Transverse colon (tissue), 4 donors: ENCODE measurements around the gene KYNU.

Experiments
- EP300 ChIP-seq: sonication (generic); formaldehyde crosslinking; IDR thresholded peaks from one replicate; pipeline ENCODE4 v1.6.1; 2017; ENCODE audit warnings: antibody characterized with exemption, low read depth
- POLR2A ChIP-seq: fragments of 450-650 bp; IDR thresholded peaks from one replicate; pipeline ENCODE4 v1.6.1; 2016; ENCODE audit warnings: antibody characterized with exemption, mild to moderate bottlenecking, moderate library complexity
- POLR2AphosphoS5 ChIP-seq, 3 donors: sonication (generic); formaldehyde crosslinking; IDR thresholded peaks; one replicate each; pipeline ENCODE4 v1.6.1; 2016; ENCODE audit warnings: antibody characterized with exemption in 3 of 3
- TF ChIP-seq, protein P1 (sequence below), 5 experiments: fragments of 200-600 bp in 3 of 5; fragments of 450-650 bp in 2 of 5; sonication (generic) in 3 of 5; IDR thresholded peaks; 1 replicate in 2 of 5; 2 replicates in 3 of 5; pipeline ENCODE4 v1.5.1; 2016 to 2017; ENCODE audit warnings: antibody characterized with exemption in 5 of 5, inconsistent platforms in 3 of 5, mild to moderate bottlenecking in 2 of 5, moderate library complexity in 1 of 5

GRCh38 chr2:142993771-142994170, 116.3 kb downstream of the KYNU start:
- TF ChIP-seq, protein P1, sequence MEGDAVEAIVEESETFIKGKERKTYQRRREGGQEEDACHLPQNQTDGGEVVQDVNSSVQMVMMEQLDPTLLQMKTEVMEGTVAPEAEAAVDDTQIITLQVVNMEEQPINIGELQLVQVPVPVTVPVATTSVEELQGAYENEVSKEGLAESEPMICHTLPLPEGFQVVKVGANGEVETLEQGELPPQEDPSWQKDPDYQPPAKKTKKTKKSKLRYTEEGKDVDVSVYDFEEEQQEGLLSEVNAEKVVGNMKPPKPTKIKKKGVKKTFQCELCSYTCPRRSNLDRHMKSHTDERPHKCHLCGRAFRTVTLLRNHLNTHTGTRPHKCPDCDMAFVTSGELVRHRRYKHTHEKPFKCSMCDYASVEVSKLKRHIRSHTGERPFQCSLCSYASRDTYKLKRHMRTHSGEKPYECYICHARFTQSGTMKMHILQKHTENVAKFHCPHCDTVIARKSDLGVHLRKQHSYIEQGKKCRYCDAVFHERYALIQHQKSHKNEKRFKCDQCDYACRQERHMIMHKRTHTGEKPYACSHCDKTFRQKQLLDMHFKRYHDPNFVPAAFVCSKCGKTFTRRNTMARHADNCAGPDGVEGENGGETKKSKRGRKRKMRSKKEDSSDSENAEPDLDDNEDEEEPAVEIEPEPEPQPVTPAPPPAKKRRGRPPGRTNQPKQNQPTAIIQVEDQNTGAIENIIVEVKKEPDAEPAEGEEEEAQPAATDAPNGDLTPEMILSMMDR (IDR thresholded peaks at IDR 0.05), result no peak
- TF ChIP-seq EP300 (no peak), POLR2A (no peak), POLR2AphosphoS5 (IDR thresholded peaks at IDR 0.05) (no peak)
